ENCODE data around the gene FHIT. TPM values are rescaled to one million over a fixed set of nuclear protein-coding genes. Genes with fewer than 3 reads are reported as not detected.

The FHIT gene
- polyA plus RNA-seq, 1 of the 3 experiments (the other 2 are of a cell fraction) = 0.41 TPM

- Histone ChIP-seq H3K79me2 (ENCODE audit: insufficient read depth) (no peaks in the 10 kb centered on the region), H3K27ac (ENCODE audit: low read depth in 2 of 2, low read length in 1 of 2) (no peak overlapping the region), H4K20me1 (ENCODE audit: insufficient read depth) (no peaks in the 10 kb centered on the region), H3K9me2 (no peaks in the 10 kb centered on the region), H3K36me3 (replicated peaks in 1 of 2; ENCODE audit: control insufficient read depth in 1 of 2, insufficient read depth in 2 of 2, low read length in 1 of 2) (no peaks in the 10 kb centered on the region), H3K4me2 (no peak overlapping the region), H3K4me1 (ENCODE audit: control insufficient read depth in 1 of 2, insufficient read depth in 2 of 2, low read depth in 1 of 2, low read length in 1 of 2) (no peaks in the 10 kb centered on the region), H3K9ac (no peak overlapping the region), H3K4me3 (ENCODE audit: low read depth in 2 of 2, low read length in 1 of 2) (no peak overlapping the region), H3K27me3 (ENCODE audit: insufficient read depth) (no peaks in the 10 kb centered on the region), H2AFZ (ENCODE audit: low read depth) (no peak overlapping the region), H3K9me3 (no peaks in the 10 kb centered on the region), H3F3A (replicated peaks; ENCODE audit: insufficient read depth) (no peaks in the 10 kb centered on the region)
- ChIA-PET CTCF (no interaction called here), POLR2A (no interaction called here)
- TF ChIP-seq USF1 (IDR thresholded peaks at IDR 0.05; ENCODE audit: borderline replicate concordance, low read depth) = no peak
- TF ChIP-seq TEAD4 (IDR thresholded peaks at IDR 0.05; ENCODE audit: borderline replicate concordance, insufficient read depth) = no peak
- TF ChIP-seq EP300 (IDR thresholded peaks at IDR 0.05; ENCODE audit: borderline replicate concordance in 1 of 2, low read depth in 1 of 2, low read length in 1 of 2) = no peak
- TF ChIP-seq GABPA (IDR thresholded peaks at IDR 0.05; ENCODE audit: low read depth) = no peak
- DNase-seq = no peak
- 35% methylated on average over 5 of the region's 5 CpGs for WGBS (ENCODE audit: low lambda C conversion rate)
Measured at GRCh38 chr3:60079076-60079475, 1172.2 kb downstream of the FHIT start.

GRCh38 chr3:60076331-60076730, 1174.9 kb downstream of the FHIT start:
- H4K20me1 ChIP-seq (ENCODE audit: insufficient read depth) = no peaks in the 10 kb centered on the region
- no peaks in the 10 kb centered on the region for H3F3A ChIP-seq (replicated peaks; ENCODE audit: insufficient read depth)
- no peaks in the 10 kb centered on the region for H3K27me3 ChIP-seq (ENCODE audit: insufficient read depth)
- no peak overlapping the region for H3K9ac ChIP-seq
- TF ChIP-seq ELF1 (IDR thresholded peaks at IDR 0.05) = no peak
- no peak for TF ChIP-seq POLR2AphosphoS5 (IDR thresholded peaks at IDR 0.05; ENCODE audit: low read depth, low read length)
- no peak for TF ChIP-seq USF2 (IDR thresholded peaks at IDR 0.05; ENCODE audit: borderline replicate concordance, low read depth, low read length)
- no peak for TF ChIP-seq TCF12 (IDR thresholded peaks at IDR 0.05)
- no peak for TF ChIP-seq PBX3 (IDR thresholded peaks at IDR 0.05)
- no peak for TF ChIP-seq FOXM1 (IDR thresholded peaks at IDR 0.05; ENCODE audit: low read depth)
- no peak for TF ChIP-seq GABPA (IDR thresholded peaks at IDR 0.05; ENCODE audit: low read depth)
- TF ChIP-seq MAX (IDR thresholded peaks at IDR 0.05; ENCODE audit: low read depth) = no peak
- no peak for TF ChIP-seq FOSL2 (IDR thresholded peaks at IDR 0.05; ENCODE audit: borderline replicate concordance, low read depth)
- no peak for TF ChIP-seq YY1 (IDR thresholded peaks at IDR 0.05; ENCODE audit: low read depth)
- TF ChIP-seq CHD2 (IDR thresholded peaks at IDR 0.05; ENCODE audit: low read length, partially characterized antibody) = no peak
- no peak for TF ChIP-seq CTCF (IDR thresholded peaks at IDR 0.05)
- no peak overlapping the region for H3K4me2 ChIP-seq
- 6% methylated on average over 1 of the region's 1 CpG for WGBS (ENCODE audit: low lambda C conversion rate)
- no peaks in the 10 kb centered on the region for H3K9me2 ChIP-seq
- no peaks in the 10 kb centered on the region for H3K9me3 ChIP-seq
- no peak for DNase-seq
- no peaks in the 10 kb centered on the region for H3K36me3 ChIP-seq (replicated peaks in 1 of 2; ENCODE audit: control insufficient read depth in 1 of 2, insufficient read depth in 2 of 2, low read length in 1 of 2)
- H3K27ac ChIP-seq (ENCODE audit: low read depth in 2 of 2, low read length in 1 of 2) = no peak overlapping the region
- POLR2A ChIA-PET = no interaction called here
- CTCF ChIA-PET = interaction anchor here (0.6 kb wide), 1 partner anchor 646 kb away, joined by 3 read pairs; no protein-coding TSS in a partner anchor
- H3K4me1 ChIP-seq (ENCODE audit: control insufficient read depth in 1 of 2, insufficient read depth in 2 of 2, low read depth in 1 of 2, low read length in 1 of 2) = no peaks in the 10 kb centered on the region
- H2AFZ ChIP-seq (ENCODE audit: low read depth) = no peak overlapping the region
- no peaks in the 10 kb centered on the region for H3K79me2 ChIP-seq (ENCODE audit: insufficient read depth)
- no peak overlapping the region for H3K4me3 ChIP-seq (ENCODE audit: low read depth in 2 of 2, low read length in 1 of 2)
